Retina (tissue), 1 donor: ENCODE data around the gene HSPBAP1.
"Not testable (repeated sequence)": the region's sequence is repeated elsewhere in the genome, so short reads cannot be mapped to it uniquely, and the experiment has no call there.

ENCODE experiments used
- DNase-seq: peaks from one replicate; pipeline ENCODE4 v3.0.0-alpha.2; 2016

Gene HSPBAP1

GRCh38 chr3:122782804-122783203, 10.8 kb downstream of the HSPBAP1 start:
- no peak for DNase-seq

GRCh38 chr3:122777563-122777962, 16.1 kb downstream of the HSPBAP1 start:
- DNase-seq, result no peak

- DNase-seq, result no peak
Observed at GRCh38 chr3:122776675-122777468, 16.8 kb downstream of the HSPBAP1 start.

- no peak for DNase-seq
Observed at GRCh38 chr3:122774564-122774963, 19.1 kb downstream of the HSPBAP1 start.

GRCh38 chr3:122773944-122774509, 19.6 kb downstream of the HSPBAP1 start:
- no peak for DNase-seq

GRCh38 chr3:122772827-122773226, 20.8 kb downstream of the HSPBAP1 start:
- DNase-seq, result no peak

GRCh38 chr3:122770521-122771202, 23.0 kb downstream of the HSPBAP1 start:
- DNase-seq, result no peak

GRCh38 chr3:122767540-122768372, 25.9 kb downstream of the HSPBAP1 start:
- no peak for DNase-seq

GRCh38 chr3:122766430-122766829, 27.2 kb downstream of the HSPBAP1 start:
- DNase-seq, result no peak

- no peak for DNase-seq
Observed at GRCh38 chr3:122760453-122761271, 33.0 kb downstream of the HSPBAP1 start.

- no peak for DNase-seq
Observed at GRCh38 chr3:122758877-122759560, 34.6 kb downstream of the HSPBAP1 start.

GRCh38 chr3:122755491-122755890, 38.1 kb downstream of the HSPBAP1 start:
- no peak for DNase-seq

GRCh38 chr3:122754929-122755328, 38.7 kb downstream of the HSPBAP1 start:
- no peak for DNase-seq

- DNase-seq, result no peak
Observed at GRCh38 chr3:122748347-122748746, 45.3 kb downstream of the HSPBAP1 start.

GRCh38 chr3:122747295-122747694, 46.3 kb downstream of the HSPBAP1 start:
- not testable (repeated sequence) for DNase-seq

GRCh38 chr3:122745369-122746021, 48.1 kb downstream of the HSPBAP1 start:
- no peak for DNase-seq

- no peak for DNase-seq
Observed at GRCh38 chr3:122743581-122744120, 50.0 kb downstream of the HSPBAP1 start.

- no peak for DNase-seq
Observed at GRCh38 chr3:122742234-122742633, 51.4 kb downstream of the HSPBAP1 start.

GRCh38 chr3:122739172-122739571, 54.5 kb downstream of the HSPBAP1 start:
- DNase-seq, result no peak

- not testable (repeated sequence) for DNase-seq
Observed at GRCh38 chr3:122732682-122733525, 60.7 kb downstream of the HSPBAP1 start.
